ENCODE data around the gene FBXL3.

Gene FBXL3

GRCh38 chr13:76983676-76984075 is 43.3 kb downstream of the FBXL3 start:
- Mint-ChIP-seq H3K4me3 (no peak overlapping the region), H3K27me3 (peaks cover 52% of the 10 kb centered on the region), H3K9me3 (no peaks in the 10 kb centered on the region), H3K27ac (no peak overlapping the region), H3K4me1 (ENCODE audit: low read depth) (peaks cover 6% of the 10 kb centered on the region), H3K36me3 (ENCODE audit: low read depth) (no peaks in the 10 kb centered on the region)
- no peak for DNase-seq

GRCh38 chr13:76982061-76982460 is 44.9 kb downstream of the FBXL3 start:
- peaks cover 57% of the 10 kb centered on the region for H3K27me3 Mint-ChIP-seq
- peaks cover 6% of the 10 kb centered on the region for H3K4me1 Mint-ChIP-seq (ENCODE audit: low read depth)
- H3K36me3 Mint-ChIP-seq (ENCODE audit: low read depth): no peaks in the 10 kb centered on the region
- no peak overlapping the region for H3K4me3 Mint-ChIP-seq
- no peak for DNase-seq
- H3K9me3 Mint-ChIP-seq: no peaks in the 10 kb centered on the region
- no peak overlapping the region for H3K27ac Mint-ChIP-seq

GRCh38 chr13:76980075-76980718 is 46.8 kb downstream of the FBXL3 start:
- Mint-ChIP-seq H3K4me3 (peak overlapping the region; percentile 54), H3K9me3 (no peaks in the 10 kb centered on the region)
- peak; percentile 92 for DNase-seq

GRCh38 chr13:76976929-76977328 is 50.0 kb downstream of the FBXL3 start:
- Mint-ChIP-seq H3K4me1 (ENCODE audit: low read depth) (peaks cover 10% of the 10 kb centered on the region), H3K27me3 (peaks cover 57% of the 10 kb centered on the region), H3K36me3 (ENCODE audit: low read depth) (no peaks in the 10 kb centered on the region), H3K4me3 (no peak overlapping the region), H3K27ac (no peak overlapping the region), H3K9me3 (no peaks in the 10 kb centered on the region)
- no peak for DNase-seq

More at GRCh38 chr13:76980075-76980718, 46.8 kb downstream of the FBXL3 start:
- peaks cover 52% of the 10 kb centered on the region for H3K27me3 Mint-ChIP-seq
- H3K36me3 Mint-ChIP-seq (ENCODE audit: low read depth): no peaks in the 10 kb centered on the region
- peaks cover 7% of the 10 kb centered on the region for H3K4me1 Mint-ChIP-seq (ENCODE audit: low read depth)
- no peak overlapping the region for H3K27ac Mint-ChIP-seq

- no peak overlapping the region for H3K27ac Mint-ChIP-seq
- H3K36me3 Mint-ChIP-seq (ENCODE audit: low read depth): no peaks in the 10 kb centered on the region
- H3K4me3 Mint-ChIP-seq: no peak overlapping the region
- peaks cover 57% of the 10 kb centered on the region for H3K27me3 Mint-ChIP-seq
- no peak for DNase-seq
- H3K9me3 Mint-ChIP-seq: no peaks in the 10 kb centered on the region
- peaks cover 10% of the 10 kb centered on the region for H3K4me1 Mint-ChIP-seq (ENCODE audit: low read depth)
Measured at GRCh38 chr13:76976490-76976889, 50.5 kb downstream of the FBXL3 start.

- Mint-ChIP-seq H3K4me1 (ENCODE audit: low read depth) (peaks cover 10% of the 10 kb centered on the region), H3K27ac (no peak overlapping the region), H3K36me3 (ENCODE audit: low read depth) (no peaks in the 10 kb centered on the region), H3K27me3 (peaks cover 55% of the 10 kb centered on the region), H3K4me3 (no peak overlapping the region), H3K9me3 (no peaks in the 10 kb centered on the region)
- DNase-seq: no peak
Measured at GRCh38 chr13:76975863-76976262, 51.1 kb downstream of the FBXL3 start.

GRCh38 chr13:76974618-76974975 is 52.4 kb downstream of the FBXL3 start:
- DNase-seq: no peak
- Mint-ChIP-seq H3K27me3 (peaks cover 56% of the 10 kb centered on the region), H3K9me3 (no peaks in the 10 kb centered on the region), H3K36me3 (ENCODE audit: low read depth) (no peaks in the 10 kb centered on the region), H3K27ac (no peak overlapping the region), H3K4me3 (no peak overlapping the region), H3K4me1 (ENCODE audit: low read depth) (peaks cover 8% of the 10 kb centered on the region)

GRCh38 chr13:76973920-76974617 is 52.9 kb downstream of the FBXL3 start:
- no peak for DNase-seq
- H3K4me1 Mint-ChIP-seq (ENCODE audit: low read depth): peaks cover 8% of the 10 kb centered on the region
- peaks cover 57% of the 10 kb centered on the region for H3K27me3 Mint-ChIP-seq
- no peak overlapping the region for H3K27ac Mint-ChIP-seq
- no peak overlapping the region for H3K4me3 Mint-ChIP-seq
- H3K9me3 Mint-ChIP-seq: no peaks in the 10 kb centered on the region
- no peaks in the 10 kb centered on the region for H3K36me3 Mint-ChIP-seq (ENCODE audit: low read depth)

GRCh38 chr13:76971851-76972829 is 54.8 kb downstream of the FBXL3 start:
- no peak overlapping the region for H3K4me3 Mint-ChIP-seq
- no peak for DNase-seq
- H3K27ac Mint-ChIP-seq: no peak overlapping the region
- peaks cover 49% of the 10 kb centered on the region for H3K27me3 Mint-ChIP-seq
- H3K36me3 Mint-ChIP-seq (ENCODE audit: low read depth): no peaks in the 10 kb centered on the region
- H3K9me3 Mint-ChIP-seq: no peaks in the 10 kb centered on the region
- peaks cover 6% of the 10 kb centered on the region for H3K4me1 Mint-ChIP-seq (ENCODE audit: low read depth)

GRCh38 chr13:76971215-76971614 is 55.7 kb downstream of the FBXL3 start:
- H3K4me1 Mint-ChIP-seq (ENCODE audit: low read depth): peaks cover 2% of the 10 kb centered on the region
- no peaks in the 10 kb centered on the region for H3K36me3 Mint-ChIP-seq (ENCODE audit: low read depth)
- no peak for DNase-seq
- H3K27me3 Mint-ChIP-seq: peaks cover 44% of the 10 kb centered on the region
- H3K9me3 Mint-ChIP-seq: no peaks in the 10 kb centered on the region
- H3K27ac Mint-ChIP-seq: no peak overlapping the region
- H3K4me3 Mint-ChIP-seq: no peak overlapping the region

GRCh38 chr13:76969488-76970365 is 57.2 kb downstream of the FBXL3 start:
- no peak overlapping the region for H3K4me3 Mint-ChIP-seq
- no peaks in the 10 kb centered on the region for H3K9me3 Mint-ChIP-seq
- H3K36me3 Mint-ChIP-seq (ENCODE audit: low read depth): no peaks in the 10 kb centered on the region
- H3K27me3 Mint-ChIP-seq: peaks cover 38% of the 10 kb centered on the region
- no peak for DNase-seq
- H3K4me1 Mint-ChIP-seq (ENCODE audit: low read depth): peaks cover 2% of the 10 kb centered on the region
- H3K27ac Mint-ChIP-seq: no peak overlapping the region

GRCh38 chr13:76968041-76968440 is 58.9 kb downstream of the FBXL3 start:
- peaks cover 35% of the 10 kb centered on the region for H3K27me3 Mint-ChIP-seq
- DNase-seq: no peak
- H3K9me3 Mint-ChIP-seq: no peaks in the 10 kb centered on the region
- H3K4me1 Mint-ChIP-seq (ENCODE audit: low read depth): peaks cover 2% of the 10 kb centered on the region
- no peak overlapping the region for H3K27ac Mint-ChIP-seq
- no peaks in the 10 kb centered on the region for H3K36me3 Mint-ChIP-seq (ENCODE audit: low read depth)
- H3K4me3 Mint-ChIP-seq: no peak overlapping the region

- Mint-ChIP-seq H3K4me3 (no peak overlapping the region), H3K27ac (no peak overlapping the region), H3K4me1 (ENCODE audit: low read depth) (no peaks in the 10 kb centered on the region), H3K27me3 (peaks cover 25% of the 10 kb centered on the region), H3K9me3 (no peaks in the 10 kb centered on the region), H3K36me3 (ENCODE audit: low read depth) (no peaks in the 10 kb centered on the region)
- DNase-seq: no peak
Measured at GRCh38 chr13:76967031-76967430, 59.9 kb downstream of the FBXL3 start.
